NCI-H2081 treated with DMSO at 0.1 percent for 48 hours (cell line): ENCODE measurements around the gene EIF4A2.

Source experiments
- DNase-seq: peaks from one replicate; lab custom pipeline; 2025; lab: John Stamatoyannopoulos, UW

EIF4A2 gene

GRCh38 chr3:186783058-186783730, at the start of gene EIF4A2:
EIF4A2 (plus strand) TSS chr3:186783577; CDS start chr3:186783611, 34 bp downstream.
- peak; percentile 63 for DNase-seq

GRCh38 chr3:186742618-186743380, 40.6 kb upstream of the EIF4A2 start:
- no peak for DNase-seq

DNA sequence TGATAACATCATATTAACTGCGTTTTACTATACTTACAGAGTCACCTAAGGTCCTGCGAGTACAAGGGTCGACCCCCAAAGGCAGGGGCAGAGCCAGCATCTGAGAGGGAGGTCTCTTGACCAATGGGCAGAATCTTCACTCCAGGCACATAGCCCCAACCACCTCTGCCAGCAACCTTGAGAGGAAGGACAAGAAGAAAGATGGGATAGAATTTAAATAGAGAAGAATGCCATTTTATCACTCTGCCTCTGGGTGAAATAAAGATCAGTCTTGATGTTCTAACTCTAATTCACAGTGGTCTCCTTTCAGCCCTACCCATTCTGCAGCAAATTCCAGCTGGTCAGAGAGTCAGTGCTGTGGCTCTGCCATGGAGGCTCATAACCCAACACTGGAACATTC, 39.7 kb upstream of the EIF4A2 start:
- DNase-seq = no peak

- no peak for DNase-seq
These were observed 37.4 kb upstream of the EIF4A2 start for GRCh38 chr3:186746008-186746407.

DNA sequence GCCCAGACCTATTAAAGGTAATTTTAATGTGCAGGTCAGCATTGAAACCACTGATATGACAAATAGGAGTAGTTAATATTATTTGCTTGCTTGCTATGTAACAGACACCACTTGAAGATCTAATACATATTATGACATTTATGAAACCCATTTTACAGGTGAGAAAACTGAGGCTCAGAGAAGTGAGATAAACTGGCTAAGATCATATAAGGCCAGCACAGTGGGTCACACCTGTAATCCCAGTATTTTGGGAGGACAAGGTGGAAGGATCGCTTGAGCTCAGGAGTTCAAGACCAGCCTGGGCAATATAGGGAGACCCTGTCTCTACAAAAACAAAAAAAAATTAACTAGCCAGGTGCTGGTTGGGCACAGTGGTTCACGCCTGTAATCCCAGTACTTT, 33.1 kb upstream of the EIF4A2 start:
- no peak for DNase-seq

GRCh38 chr3:186751480-186751879, 31.9 kb upstream of the EIF4A2 start:
- no peak for DNase-seq

DNA sequence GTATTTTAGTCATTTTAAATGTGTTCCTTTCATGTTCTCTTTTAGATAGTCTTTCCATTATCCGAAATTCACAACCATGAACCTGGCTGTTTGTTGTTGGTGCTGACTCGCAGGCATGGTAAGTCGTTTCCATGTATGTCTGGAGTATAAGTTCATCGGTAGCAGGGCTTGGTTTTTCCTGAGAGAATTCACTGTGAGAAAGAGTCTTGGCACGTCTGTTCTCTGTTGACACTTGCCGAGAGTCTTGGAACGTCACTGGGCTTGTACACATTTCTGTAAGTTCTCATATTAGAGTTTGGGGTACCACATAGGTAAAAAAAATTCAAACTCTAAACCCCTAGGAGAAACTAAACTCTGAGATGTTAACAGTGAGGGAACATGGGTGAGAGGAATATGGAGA, 29.4 kb upstream of the EIF4A2 start:
- no peak for DNase-seq

GRCh38 chr3:186754871-186755270, 28.5 kb upstream of the EIF4A2 start:
- DNase-seq = no peak

GRCh38 chr3:186757214-186757613, 26.2 kb upstream of the EIF4A2 start:
- no peak for DNase-seq

GRCh38 chr3:186757686-186758220, 25.6 kb upstream of the EIF4A2 start:
- DNase-seq = no peak

GRCh38 chr3:186759231-186759930, 24.0 kb upstream of the EIF4A2 start:
- DNase-seq = no peak

- no peak for DNase-seq
These were observed 23.1 kb upstream of the EIF4A2 start for GRCh38 chr3:186760141-186760833.

DNA sequence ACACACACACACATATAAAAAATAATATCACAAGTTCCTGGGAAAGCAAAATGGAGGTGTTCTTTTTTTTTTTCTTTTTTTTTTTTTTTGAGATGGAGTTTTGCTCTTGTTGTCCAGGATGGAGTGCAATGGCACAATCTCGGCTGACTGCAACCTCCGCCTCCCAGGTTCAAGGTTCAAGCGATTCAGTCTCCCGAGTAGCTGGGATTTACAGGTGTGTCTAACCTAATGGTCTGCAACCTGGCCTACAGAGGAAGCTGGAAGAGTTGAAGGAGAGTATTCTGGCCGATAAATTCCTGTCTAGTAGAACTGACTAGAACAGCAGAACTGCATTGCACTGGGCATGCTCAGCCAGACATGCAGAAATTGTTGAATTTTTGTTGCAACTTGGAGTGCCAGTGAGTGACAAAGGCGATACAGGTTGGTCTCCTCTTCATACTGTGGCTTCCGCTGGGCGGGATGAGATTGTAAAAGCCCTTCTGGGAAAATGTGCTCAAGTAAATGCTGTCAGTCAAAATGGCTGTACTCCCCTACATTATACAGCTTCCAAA, 22.4 kb upstream of the EIF4A2 start:
- no peak for DNase-seq

DNA sequence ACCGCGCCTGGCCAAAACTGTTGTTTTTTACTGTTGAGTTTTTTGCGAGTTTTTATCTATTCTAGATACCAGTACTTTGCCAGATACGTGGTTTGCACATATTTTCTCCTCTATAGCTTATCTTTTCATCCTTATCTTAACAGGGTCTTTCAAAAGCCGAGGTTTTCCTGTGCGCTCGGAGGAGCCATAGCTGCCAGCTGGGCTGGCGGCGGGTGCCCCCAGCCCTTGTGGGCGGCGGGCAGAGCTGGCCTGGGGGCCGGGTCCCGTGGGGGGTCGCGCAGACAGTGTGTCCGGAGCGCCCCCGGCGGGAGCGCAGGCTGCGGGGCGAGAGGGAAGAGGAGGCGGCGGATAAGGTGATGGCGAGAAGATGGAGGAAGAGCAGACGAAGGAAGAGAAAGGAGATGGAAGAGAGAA, 11.1 kb upstream of the EIF4A2 start:
- no peak for DNase-seq

DNA sequence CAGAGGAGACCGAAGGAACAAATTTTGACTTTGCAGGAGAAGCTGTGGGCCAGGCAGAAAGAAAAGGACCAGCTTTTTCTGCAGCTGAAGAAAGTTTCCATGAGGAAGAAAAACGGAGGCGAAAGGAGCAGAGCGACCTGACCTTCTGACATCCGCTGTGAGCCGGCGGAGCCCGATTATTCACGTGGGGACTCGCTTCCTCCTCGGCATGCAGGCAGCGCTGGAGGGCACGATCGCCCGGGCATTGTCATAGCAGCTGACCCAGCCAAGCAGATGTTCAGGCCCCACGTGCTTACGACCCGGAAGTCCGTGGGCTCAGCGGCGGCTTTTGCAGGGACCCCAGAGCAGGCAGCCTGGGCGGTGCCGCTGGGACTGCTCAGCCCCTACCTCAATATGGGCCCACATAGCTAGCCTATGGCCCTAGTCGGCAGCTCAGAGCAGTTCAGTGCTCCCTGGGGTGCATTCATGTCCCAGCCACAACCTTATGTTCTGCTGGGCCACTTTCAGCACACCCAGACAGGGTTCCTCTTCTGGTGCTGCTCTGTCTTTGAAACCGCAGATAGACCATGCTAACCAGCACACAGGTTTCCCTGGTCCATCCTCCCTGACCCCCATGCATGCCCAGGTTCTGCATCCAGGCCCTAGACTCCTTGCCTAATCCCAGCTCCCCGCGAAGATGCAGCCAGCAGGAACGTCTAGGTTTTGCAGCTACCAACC, 10.5 kb upstream of the EIF4A2 start:
- no peak for DNase-seq

- no peak for DNase-seq
These were observed 7.4 kb upstream of the EIF4A2 start for GRCh38 chr3:186775999-186776398.

DNA sequence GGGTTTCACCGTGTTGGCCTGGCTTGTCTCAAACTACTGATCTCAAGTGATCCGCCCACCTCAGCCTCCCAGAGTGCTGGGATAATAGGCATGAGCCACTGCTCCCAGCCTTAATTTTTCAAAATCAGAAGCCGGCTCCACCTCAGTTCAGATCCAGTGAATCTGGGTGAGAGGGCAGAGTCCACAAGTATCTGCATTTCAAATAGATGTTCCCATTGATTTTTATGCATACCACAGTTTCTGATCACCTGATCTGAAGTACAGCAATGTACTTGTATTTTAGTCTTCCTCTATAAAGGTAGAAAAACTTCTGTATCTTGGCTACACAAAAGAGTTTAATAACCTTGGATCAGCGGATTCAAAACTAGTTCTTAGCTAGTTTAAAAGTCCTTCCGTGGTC, 4.2 kb upstream of the EIF4A2 start:
- DNase-seq = no peak

GRCh38 chr3:186782542-186783057, 777 bp upstream of the EIF4A2 start:
- no peak for DNase-seq

DNA sequence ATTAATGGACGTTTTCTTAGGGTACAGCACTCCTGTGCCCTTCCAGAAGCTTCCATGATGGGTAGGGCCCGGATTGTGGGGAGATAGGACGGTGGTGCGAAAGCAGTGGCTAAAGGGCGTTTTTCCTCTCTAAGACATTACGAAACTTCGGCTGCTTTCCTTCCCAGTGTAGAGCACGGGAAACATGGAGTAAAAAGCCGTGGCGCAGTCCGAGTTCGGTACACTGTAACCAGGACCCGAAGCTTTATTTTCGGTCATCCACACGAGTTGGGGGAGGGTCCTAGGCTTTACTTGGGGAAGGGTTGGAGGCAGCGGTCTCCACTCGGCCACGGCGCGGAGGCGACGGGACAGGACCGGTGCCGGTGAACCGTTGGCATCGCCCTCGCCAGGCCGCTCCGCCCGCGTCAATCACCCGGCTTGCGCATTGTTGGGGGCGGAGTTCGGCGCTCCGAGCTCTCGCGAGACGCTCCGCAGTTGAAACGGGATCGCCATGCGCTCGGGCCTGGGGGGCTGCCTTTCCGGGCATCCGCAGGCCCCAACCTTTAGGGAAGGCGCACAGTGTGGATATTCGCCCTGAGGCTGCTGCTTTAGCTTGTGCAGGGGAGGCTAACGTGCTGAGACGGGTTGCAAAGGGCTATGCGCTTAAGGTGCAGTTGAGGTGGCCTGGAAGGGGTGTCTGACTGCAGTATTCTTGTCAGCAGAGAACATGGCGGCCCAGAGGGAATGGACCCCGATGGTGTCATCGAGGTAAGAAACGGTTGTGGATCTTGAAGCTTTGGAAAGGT, 546 bp downstream of the EIF4A2 start:
- no peak for DNase-seq
